ENCODE measurements around the gene MACF1.
"Not testable (repeated sequence)": the region's sequence is repeated elsewhere in the genome, so short reads cannot be mapped to it uniquely, and the experiment has no call there.

The MACF1 gene

GRCh38 chr1:39498821-39499220, 294.3 kb downstream of the MACF1 start:
- not testable (repeated sequence) for FAIRE-seq

- FAIRE-seq: no peak
Measured at GRCh38 chr1:39499668-39500067, 295.2 kb downstream of the MACF1 start.

DNA sequence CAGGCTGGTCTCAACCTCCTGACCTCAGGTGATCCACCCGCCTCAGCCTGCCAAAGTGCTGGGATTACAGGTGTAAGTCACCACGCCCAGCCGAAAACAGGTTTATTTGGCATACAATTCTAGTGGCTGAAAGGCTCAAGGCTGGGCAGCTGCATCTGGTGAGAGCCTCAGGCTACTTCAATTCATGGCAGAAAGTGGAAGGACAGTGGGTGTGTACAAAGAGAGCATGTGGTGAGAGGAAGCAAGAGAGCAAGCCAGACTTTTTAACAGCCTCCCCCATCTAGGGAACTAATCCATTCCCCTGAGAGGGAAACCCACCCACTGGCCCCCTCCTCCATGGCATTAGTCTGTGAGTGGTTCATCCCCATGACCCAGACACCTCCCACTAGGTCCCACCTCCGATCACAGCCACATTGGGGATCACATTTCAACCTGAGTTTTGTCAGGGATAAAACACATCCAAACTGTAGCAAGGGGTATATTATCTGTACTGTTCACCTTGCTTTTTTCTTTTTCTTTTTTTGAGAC, 296.4 kb downstream of the MACF1 start:
- no peak for FAIRE-seq

- no peak for FAIRE-seq
Measured at GRCh38 chr1:39501666-39502065, 297.2 kb downstream of the MACF1 start.

DNA sequence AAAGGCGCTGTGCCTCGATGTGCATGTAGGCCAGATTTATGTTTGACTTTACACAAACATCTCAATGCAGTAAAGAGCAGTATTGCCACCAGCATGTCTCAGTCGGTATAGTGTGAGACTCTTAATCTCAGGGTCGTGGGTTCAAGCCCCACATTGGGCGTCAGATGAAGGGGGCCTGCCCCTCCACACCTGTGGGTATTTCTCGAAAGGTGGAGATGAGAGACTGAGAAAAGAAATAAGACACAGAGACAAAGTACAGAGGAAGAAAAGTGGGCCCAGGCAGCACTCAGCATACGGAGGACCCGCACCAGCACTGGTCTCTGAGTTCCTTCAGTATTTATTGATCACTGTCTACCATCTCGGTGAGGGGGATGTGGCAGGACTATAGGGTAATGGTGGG, 299.9 kb downstream of the MACF1 start:
- not testable (repeated sequence) for FAIRE-seq

DNA sequence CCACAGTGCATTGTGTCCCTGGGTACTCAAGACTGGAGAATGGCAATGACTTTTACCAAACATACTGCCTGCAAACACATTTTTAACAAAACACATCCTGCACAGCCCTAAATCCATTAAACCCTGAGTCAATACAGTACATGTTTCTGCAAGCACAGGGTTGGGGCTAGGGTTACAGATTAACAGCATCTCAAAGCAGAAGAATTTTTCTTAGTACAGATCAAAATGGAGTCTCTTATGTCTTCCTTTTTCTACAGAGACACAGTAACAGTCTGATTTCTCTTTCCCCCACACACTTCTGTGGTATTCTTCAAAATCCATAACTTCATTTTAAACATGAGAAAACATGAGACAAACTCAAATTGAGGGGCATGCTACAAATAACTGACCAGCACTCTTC, 300.8 kb downstream of the MACF1 start:
- FAIRE-seq: no peak

DNA sequence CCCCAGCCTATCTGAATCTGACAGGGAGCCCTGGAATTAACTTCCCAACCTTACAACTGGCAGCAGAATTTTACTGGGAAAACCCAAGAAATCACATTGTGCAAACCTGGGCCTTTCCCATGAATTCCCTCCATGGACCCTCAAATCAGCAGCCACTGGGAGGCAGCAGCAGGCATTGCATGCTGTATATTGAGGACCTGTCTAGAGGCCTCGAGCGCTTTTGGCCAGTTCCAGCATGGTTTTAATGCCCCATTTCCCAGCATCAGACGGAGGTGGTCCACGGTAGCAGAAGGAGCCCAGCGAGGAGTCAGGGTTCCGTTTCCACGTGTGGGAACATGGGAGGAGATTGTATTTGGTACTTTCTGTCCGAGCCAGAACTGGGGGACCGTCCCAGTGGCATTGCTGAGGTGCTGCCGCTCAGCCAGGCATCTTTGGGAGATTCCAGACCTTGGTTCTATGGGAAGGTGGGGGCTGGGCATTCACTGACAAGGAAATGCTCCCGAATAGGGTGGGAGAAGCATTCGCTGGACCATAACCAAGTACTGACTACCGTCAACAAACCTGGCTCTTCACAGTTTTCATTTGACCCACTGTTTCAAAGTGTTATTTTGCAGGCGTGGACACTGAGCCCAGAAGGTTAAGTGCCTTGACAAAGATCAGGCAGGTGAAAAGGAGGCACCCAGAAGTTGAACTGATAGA, 302.9 kb downstream of the MACF1 start:
- no peak for FAIRE-seq

DNA sequence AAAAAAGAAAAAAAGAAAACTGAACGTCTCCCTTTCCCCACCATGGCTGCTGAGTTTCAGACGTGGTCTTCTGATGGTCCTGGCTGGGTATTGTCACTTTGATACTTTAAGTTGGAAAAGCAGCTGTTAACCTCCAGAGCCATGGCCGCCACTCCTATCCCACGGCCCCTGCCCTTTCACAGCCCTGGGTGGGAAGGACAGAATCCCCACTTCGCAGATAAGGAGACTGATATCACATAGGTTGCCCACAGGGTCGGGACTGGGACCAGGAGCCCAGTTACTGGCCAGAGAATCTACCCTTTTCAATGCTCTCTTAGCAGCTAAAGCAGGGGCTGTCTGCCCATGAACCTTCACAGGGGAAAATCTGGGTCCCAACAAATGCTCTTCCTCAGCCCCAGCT, 303.8 kb downstream of the MACF1 start:
- FAIRE-seq: no peak

GRCh38 chr1:39508857-39509305, 304.4 kb downstream of the MACF1 start:
- FAIRE-seq: no peak

GRCh38 chr1:39509360-39510009, 305.0 kb downstream of the MACF1 start:
- FAIRE-seq: no peak

- not testable (repeated sequence) for FAIRE-seq
Measured at GRCh38 chr1:39510570-39511186, 306.2 kb downstream of the MACF1 start.

- not testable (repeated sequence) for FAIRE-seq
Measured at GRCh38 chr1:39511477-39511876, 307.0 kb downstream of the MACF1 start.

- FAIRE-seq: not testable (repeated sequence)
Measured at GRCh38 chr1:39512234-39512847, 307.8 kb downstream of the MACF1 start.

DNA sequence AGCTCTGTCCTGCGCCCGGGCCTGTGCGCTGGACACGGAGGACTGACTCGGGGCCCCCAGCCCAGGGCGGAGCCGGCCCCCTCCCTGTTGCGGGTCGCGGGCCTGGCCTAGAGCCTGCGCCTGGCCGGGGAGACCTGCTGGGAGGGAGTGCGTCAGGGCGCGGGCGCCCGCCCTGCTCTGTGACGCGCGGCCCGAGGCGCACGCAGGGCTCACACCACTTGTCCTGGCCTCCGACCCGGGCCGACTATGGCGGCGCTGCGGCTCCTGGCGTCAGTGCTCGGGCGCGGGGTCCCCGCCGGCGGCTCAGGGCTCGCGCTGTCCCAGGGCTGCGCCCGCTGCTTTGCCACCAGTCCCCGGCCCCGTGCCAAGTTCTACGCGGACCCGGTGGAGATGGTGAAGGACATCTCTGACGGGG, 310.2 kb downstream of the MACF1 start:
- FAIRE-seq: not testable (repeated sequence)

DNA sequence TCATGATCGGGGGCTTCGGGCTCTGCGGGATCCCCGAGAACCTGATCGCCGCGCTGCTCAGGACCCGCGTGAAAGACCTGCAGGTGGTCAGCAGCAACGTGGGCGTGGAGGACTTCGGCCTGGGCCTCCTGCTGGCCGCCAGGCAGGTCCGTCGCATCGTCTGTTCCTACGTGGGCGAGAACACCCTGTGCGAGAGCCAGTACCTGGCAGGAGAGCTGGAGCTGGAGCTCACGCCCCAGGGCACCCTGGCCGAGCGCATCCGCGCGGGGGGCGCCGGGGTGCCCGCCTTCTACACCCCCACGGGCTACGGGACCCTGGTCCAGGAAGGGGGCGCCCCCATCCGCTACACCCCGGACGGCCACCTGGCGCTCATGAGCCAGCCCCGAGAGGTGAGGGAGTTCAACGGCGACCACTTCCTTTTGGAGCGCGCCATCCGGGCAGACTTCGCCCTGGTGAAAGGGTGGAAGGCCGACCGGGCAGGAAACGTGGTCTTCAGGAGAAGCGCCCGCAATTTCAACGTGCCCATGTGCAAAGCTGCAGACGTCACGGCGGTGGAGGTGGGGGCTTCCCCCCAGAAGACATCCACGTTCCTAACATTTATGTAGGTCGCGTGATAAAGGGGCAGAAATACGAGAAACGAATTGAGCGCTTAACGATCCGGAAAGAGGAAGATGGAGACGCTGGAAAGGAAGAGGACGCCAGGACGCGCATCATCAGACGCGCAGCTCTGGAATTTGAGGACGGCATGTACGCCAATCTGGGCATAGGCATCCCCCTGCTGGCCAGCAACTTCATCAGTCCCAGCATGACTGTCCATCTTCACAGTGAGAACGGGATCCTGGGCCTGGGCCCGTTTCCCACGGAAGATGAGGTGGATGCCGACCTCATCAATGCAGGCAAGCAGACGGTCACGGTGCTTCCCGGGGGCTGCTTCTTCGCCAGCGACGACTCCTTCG, 310.9 kb downstream of the MACF1 start:
- FAIRE-seq: not testable (repeated sequence)

GRCh38 chr1:39516841-39517240, 312.3 kb downstream of the MACF1 start:
- not testable (repeated sequence) for FAIRE-seq

DNA sequence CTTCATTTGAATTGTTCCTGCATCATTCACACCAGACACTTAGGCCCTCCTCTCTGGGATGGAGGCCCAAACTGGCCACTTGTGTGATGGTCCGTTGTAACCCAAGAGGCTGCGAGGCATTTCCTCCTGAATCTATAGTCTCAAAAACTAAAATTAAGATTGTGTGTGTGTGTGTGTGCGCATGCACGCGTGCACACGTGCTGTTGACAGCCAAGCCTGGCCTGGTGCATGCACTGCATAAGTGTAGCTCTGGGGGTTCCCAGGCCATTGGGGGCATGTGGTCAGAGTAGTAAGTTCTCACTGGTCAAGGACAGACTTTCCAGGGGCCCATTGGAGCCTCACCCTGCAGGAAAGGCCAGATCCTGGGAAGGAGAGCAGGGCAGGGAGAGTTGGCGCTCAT, 313.4 kb downstream of the MACF1 start:
- FAIRE-seq: not testable (repeated sequence)

- FAIRE-seq: not testable (repeated sequence)
Measured at GRCh38 chr1:39519376-39519775, 314.9 kb downstream of the MACF1 start.

DNA sequence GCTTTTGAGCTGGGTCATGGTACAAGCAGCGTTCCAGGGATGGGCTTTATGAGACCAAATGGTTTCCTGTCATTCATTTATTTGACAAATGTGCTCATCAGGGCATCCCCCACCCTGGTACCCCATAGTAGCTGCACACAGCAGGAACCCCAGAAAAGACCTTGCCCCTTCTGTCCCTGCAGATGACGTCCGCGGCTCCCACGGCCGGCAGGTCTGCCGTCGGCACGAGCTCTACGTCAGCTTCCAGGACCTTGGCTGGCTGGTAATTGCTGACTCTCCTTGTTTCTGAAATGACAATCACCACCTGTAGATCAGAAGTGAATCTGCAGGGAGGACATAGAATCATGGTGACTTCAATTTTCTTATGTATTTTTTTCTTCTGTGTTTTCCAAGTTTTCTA, 317.7 kb downstream of the MACF1 start:
- FAIRE-seq: not testable (repeated sequence)

DNA sequence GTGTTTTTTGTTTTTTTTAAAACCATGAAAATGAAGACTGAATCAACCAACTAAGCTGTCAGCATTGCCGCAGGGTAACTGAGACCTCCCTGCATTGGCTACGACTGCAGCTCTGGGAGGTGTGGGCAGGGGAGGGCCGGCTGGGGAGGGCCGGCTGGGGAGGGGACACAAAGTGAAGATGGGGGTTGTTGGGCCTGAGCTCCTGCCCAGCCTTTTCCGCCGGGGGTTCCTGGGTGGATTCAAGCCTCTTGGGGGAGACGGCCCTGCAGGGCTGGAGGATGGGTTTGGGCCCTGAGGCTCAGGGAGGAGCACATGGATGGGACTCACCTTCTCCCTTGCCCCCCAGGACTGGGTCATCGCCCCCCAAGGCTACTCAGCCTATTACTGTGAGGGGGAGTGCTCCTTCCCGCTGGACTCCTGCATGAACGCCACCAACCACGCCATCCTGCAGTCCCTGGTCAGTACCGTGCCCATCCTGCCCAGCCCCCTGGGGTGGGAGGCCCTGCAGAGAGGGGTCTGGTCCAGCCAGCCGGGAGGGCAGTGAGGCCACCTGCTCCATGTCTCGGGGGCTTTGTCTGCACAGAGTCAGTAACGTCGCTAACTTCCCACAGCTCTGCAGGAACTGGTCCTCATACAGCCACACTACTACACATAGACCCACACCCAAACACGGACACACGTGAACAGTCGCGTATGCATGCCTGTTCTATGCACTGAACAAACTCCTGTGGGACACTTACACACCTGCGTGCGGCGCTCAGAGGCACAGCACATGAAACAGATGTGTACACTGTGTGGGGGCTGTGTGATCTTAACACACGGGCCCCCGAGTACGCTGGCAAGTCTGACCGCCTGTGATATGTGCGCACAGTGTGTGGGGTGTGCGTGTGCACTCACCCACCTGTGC, 318.4 kb downstream of the MACF1 start:
- no peak for FAIRE-seq

DNA sequence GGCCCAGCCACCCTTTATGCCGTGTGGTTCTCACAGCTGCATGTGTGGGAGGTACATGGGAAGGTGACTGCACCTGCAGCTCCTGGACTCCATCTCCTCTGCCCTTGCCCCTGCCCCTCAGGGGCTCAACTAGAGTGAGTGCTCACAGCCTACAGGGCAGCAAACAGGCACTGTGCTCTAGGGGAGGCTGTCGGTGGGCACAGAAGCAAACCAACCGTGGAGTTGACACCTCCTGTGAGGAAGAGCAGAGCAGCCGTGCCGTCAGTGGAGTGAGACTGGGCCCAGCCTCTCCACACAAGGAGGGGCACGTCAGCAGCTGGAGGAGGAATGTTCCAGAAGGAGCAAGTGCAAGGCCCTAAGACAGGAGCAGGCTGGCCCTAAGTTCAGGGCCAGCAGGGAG, 319.7 kb downstream of the MACF1 start:
- FAIRE-seq: no peak
